ENCODE data around the gene TMTC2.

DNA sequence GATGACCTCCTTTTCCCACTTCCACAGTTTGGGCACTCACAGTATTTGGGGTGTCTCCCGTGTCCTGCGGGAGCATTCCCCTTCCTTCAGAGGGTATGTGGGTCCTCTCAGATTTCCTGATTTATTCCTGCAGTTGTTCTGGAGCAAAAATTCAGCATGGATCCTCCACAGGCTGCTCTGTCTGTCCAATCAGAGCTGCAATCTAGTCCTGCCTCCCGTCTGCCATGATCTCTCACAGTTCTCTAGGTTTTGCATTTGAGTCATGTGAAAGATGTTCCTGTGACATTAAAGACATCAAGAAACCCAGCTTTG lies 435.9 kb downstream of the TMTC2 start:
- TF ChIP-seq CTCF (IDR thresholded peaks at IDR 0.05) (no peak), EZH2 (IDR thresholded peaks at IDR 0.05; ENCODE audit: borderline replicate concordance, insufficient read depth, low read depth, low read length, poor library complexity, severe bottlenecking) (no peak)

All from B cell (primary cell).